HuH-7 (cell line): ENCODE measurements around the gene GLE1.
"Not testable (repeated sequence)": the region's sequence is repeated elsewhere in the genome, so short reads cannot be mapped to it uniquely, and the experiment has no call there.

Source experiments
- DNase-seq: peaks from one replicate; pipeline ENCODE4 v3.0.0; 2011; ENCODE audit warnings: low spot score

Gene GLE1

GRCh38 chr9:128497824-128498610, 6.5 kb upstream of the GLE1 start:
- no peak for DNase-seq

GRCh38 chr9:128498911-128499310, 5.6 kb upstream of the GLE1 start:
- no peak for DNase-seq

GRCh38 chr9:128499920-128500319, 4.6 kb upstream of the GLE1 start:
- no peak for DNase-seq

- DNase-seq = not testable (repeated sequence)
Measured at GRCh38 chr9:128503415-128503825, 1.1 kb upstream of the GLE1 start.

- DNase-seq = peak; percentile 17
Measured at GRCh38 chr9:128503870-128504269, 649 bp upstream of the GLE1 start.

- no peak for DNase-seq
Measured at GRCh38 chr9:128505414-128505765, 871 bp downstream of the GLE1 start.

- DNase-seq = not testable (repeated sequence)
Measured at GRCh38 chr9:128505906-128506305, 1.4 kb downstream of the GLE1 start.

GRCh38 chr9:128512820-128513219, 8.3 kb downstream of the GLE1 start:
- no peak for DNase-seq

- DNase-seq = no peak
Measured at GRCh38 chr9:128521956-128522355, 17.4 kb downstream of the GLE1 start.

- no peak for DNase-seq
Measured at GRCh38 chr9:128523199-128523925, 18.8 kb downstream of the GLE1 start.

GRCh38 chr9:128526720-128527119, 22.2 kb downstream of the GLE1 start:
- DNase-seq = no peak

GRCh38 chr9:128528445-128529160, 24.1 kb downstream of the GLE1 start:
- no peak for DNase-seq

GRCh38 chr9:128529191-128529590, 24.7 kb downstream of the GLE1 start:
- DNase-seq = no peak

GRCh38 chr9:128532581-128532980, 28.1 kb downstream of the GLE1 start:
- no peak for DNase-seq

- DNase-seq = no peak
Measured at GRCh38 chr9:128540634-128541360, 36.3 kb downstream of the GLE1 start.

- DNase-seq = no peak
Measured at GRCh38 chr9:128546504-128546903, 42.0 kb downstream of the GLE1 start.

GRCh38 chr9:128548876-128549275, 44.4 kb downstream of the GLE1 start:
- DNase-seq = no peak

- DNase-seq = no peak
Measured at GRCh38 chr9:128550226-128550625, 45.7 kb downstream of the GLE1 start.

- no peak for DNase-seq
Measured at GRCh38 chr9:128550770-128551656, 46.5 kb downstream of the GLE1 start.

- DNase-seq = peak; percentile 88
Measured at GRCh38 chr9:128551657-128552152, 47.2 kb downstream of the GLE1 start.

GRCh38 chr9:128552153-128552743, 47.7 kb downstream of the GLE1 start, which contains the start of gene SPTAN1:
Gene SPTAN1 (plus strand): TSS chr9:128552587. CDS start chr9:128566741, 14,154 bp downstream.
- peak; percentile 94 for DNase-seq
